CD4-positive, alpha-beta T cell treated with Interleukin-1 beta for 1 hour (primary cell): ENCODE data around the gene NSA2.
A peak's percentile ranks its signal among the peaks of the same experiment; 100 is the strongest.
"Not testable (repeated sequence)": the region's sequence is repeated elsewhere in the genome, so short reads cannot be mapped to it uniquely, and the experiment has no call there.

Experiments
- DNase-seq, 2 donors: peaks; one replicate each; pipeline ENCODE4 v3.0.0-alpha.2; 2020 to 2022

NSA2 gene

DNA sequence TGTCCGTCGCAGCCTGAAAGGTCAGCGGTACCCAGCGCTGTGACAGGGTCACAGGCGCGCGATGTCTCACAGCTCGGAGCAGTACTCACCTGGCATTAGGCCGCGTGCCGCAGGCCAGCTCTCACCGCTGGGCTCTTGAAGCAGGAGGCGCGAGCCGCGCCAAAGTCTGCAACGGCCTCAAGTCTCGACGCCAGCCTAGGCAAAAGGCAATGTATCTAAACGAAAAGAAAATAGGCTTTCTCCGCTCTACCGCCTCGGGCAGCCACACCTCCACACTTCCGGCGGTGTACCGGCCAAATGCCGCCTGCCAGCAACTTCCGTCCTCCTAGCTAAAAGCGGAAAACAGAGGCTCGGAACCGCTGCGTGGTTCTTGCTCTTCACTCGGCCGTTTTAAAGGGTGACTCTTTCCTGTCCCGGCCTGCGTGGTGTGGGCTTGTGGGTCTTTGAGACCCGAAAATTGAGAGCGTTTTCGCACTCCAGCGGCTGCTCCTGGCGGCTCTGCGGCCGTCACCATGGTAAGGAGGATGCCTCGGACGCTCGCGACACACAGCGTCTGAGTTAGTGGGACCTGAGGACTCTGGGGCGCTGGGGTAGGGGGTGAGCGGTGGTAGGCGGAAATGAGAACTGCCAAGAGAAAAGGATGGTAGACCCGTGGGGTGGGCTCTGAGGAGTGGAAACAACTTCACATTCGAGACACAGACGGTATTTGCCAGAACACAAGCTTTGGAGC, at the start of gene NSA2, which contains the start of gene GFM2:
Gene NSA2 (plus strand): TSS at position 401 of the 730 bp plus-strand sequence. CDS start 112 bp downstream, at position 513.
Gene GFM2 (minus strand): TSS at position 269 of the 730 bp plus-strand sequence. CDS start 3,375 bp downstream, outside the sequence.
- DNase-seq = peak; percentile 90 to 94

DNA sequence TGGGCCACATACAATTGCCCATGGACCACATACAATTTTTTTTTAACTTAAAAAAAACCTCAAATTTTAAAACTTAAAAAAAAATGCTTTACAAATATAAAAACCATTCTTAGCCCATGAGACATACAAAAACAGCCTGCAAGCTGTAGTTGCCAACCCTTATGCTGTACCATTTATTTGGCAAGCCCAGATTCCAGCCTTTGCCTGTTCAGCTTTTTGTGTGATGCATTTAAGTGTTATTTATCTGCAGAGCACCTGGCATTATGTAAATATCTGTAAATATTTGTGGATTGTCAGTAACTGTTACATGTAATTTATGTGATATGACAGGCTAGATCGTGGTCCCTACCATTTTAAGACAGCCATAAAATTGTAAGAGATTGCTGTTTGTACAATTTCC, 49.5 kb upstream of the NSA2 start:
- no peak for DNase-seq

DNA sequence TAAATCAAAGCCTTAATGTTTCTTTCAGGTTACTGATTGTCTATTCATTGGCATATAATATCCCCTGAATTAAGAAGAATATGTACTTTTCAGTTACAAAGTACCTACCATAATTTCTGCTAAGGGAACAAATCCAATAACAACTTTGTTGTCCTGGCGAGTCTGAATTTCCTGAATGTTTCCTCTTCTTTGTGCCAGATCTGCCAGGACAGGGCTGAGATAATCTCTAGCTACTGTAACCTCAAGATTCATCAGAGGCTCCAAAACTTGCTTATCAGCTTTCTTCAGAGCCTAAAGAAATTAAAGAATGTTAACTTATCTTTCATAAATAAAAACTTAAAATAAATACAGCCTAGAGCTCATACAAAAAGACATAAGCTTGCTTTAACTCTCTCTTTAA, 44.8 kb upstream of the NSA2 start:
- no peak for DNase-seq

DNA sequence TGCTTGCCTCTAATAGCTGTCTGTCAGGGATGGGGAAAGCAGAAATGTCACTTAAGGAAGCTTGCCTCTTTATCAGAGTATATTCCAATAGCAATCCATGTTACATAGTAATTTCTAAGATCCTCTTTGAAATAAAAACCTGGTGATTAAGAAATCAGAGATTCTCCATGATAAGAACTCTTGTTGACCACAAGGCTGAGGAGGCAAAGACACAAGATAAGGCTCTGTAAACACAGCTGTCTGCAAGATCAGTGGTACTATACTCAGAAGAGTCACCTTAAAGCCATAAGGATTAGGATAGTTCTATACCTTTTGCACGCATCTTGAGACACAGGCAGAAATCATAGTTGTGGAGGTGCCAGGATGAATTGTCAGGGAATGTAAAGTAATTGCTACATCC, 41.7 kb upstream of the NSA2 start:
- no peak for DNase-seq

DNA sequence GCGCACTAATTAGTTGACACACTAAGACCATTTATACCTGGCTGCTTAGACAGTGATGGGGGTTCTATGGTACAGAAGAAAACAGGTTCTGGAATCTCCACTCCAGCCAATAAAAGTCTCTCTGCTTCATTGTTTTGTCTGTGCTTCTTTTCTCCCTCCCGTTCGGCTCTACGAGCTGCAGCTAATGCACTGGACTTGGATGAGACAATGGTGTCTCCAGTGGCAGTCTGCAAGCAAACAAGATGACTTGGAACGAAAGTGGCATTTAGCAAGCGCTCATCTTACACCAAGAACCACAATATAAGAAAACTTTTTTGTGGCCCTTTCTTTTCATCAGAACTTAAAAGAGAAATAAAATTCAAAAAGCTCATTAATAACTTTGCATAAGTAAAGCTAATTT, 30.3 kb upstream of the NSA2 start:
- no peak for DNase-seq

DNA sequence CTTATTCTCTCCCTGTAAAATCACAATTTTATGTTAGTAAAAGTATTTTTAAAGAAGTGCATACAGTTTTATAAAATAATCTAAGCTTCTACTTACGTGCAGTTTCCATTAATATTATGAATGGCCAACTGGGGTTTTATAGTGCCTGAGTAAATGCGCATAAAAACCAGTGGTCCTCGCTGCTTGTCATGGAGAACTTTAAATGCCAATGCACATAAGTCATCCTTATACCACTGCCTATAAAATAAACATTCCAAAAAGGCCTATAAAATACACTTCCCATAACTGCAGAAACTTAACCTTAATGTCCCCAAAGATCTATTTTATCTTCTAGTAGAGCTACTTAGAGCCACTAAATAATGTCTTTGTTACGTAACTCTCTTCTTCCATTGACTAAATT, 28.6 kb upstream of the NSA2 start:
- DNase-seq = no peak

DNA sequence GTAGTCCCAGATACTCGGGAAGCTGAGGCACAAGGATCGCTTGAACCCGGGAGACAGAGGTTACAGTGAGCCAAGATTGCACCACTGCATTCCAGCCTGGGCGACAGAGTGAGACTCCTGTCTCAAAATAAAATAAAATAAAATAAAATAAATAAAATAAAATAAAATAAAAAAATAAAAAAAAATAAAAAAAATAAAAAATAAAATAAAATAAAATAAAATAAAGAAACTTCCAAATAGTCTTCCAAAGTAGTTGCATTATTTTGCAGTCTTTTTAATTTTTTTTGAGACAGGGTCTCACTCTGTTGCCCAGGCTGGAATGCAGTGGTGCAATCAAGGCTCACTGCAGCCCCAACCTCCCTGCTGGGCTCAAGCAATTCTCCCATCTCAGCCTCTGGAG, 18.3 kb upstream of the NSA2 start:
- not testable (repeated sequence) for DNase-seq

DNA sequence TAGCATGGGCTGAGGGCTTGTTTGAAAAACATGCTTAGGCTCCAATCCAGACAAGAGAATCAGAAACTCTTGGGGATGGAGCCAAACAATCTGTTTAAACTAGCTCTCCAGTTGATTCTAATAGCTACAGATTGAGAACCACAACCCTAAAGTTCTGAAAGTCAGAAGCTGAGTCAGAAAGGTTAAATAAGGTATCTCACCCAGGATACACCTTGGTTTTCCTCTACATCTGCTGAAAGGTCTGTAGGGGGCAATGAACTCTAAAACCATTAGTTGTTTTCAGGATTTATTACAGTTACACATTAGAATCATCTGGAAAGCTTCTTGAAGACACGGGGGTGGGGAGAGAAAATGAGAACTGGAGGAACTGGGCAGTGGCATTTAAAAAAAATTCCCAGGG, 5.8 kb upstream of the NSA2 start:
- DNase-seq = no peak

DNA sequence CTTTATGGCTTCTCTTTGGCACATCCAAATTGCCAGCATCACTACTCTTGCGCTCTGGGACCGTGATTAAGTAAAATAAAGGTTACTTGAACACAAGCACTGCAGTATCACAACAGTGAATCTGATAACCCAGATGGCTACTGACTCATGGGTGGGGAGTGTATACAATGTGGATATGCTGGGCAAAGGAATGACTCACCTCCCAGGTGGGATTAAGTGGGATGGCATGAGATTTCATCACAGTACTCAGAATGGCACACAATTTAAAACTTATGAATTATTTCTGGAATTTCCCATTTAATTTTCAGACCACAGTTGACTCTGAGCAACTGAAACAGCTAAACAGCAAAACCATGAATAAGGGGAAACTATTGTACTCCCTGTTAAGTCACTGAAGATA, 4.5 kb upstream of the NSA2 start:
- no peak for DNase-seq

DNA sequence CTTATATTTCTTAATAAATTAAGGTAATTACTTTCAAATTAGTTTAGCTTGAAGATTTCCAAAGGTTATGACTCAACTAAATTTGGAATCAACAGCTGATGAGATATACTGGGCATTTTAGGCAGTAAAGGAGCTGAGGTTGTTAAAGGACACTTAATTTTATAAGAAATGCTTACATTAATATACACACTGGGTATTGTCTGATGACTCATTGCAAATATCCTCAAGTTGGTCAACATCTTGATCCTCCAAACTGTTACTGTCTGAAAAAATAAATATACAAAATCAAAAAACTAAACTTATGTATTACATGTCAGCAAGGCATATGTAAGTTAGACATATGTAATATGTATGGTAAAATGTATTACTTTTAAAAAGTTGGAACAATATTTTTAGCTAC, 3.5 kb upstream of the NSA2 start:
- DNase-seq = no peak

DNA sequence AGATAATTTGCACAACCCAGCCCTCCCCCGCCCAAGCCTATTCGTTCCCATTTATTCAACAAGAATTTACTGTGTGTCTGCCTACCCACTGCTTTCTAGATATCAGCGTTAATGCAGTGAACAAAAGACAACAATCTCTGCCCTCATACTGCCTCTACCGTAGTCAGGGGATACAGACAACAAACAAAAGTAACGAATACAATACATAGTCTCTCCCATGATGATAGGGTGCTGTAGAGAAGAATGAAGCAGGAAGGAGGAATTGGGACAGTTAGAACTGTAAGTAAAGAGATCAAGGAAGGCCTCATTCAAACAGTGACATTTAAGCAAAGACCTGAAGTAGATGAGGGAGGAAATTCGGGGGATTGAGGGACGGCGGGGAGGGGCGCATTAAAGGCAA, 1.8 kb upstream of the NSA2 start:
- no peak for DNase-seq

DNA sequence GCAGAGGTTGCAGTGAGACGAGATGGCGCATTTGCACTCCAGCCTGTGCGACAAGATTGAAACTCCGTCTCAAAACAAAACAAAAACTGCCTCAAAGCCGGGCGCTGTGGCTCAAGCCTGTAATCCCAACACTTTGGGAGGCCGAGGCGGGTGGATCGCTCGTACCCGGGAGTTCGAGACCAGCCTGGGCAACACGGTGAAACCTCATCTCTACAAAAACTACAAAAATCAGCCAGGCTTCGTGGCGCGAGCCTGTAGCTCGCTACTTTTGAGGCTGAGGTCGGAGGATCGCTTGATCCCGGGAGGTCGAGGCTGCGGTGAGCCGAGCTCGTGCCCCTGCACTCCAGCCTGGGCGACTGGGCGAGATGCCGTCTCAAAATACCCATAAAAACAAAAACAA, 1.1 kb upstream of the NSA2 start:
- DNase-seq = no peak

DNA sequence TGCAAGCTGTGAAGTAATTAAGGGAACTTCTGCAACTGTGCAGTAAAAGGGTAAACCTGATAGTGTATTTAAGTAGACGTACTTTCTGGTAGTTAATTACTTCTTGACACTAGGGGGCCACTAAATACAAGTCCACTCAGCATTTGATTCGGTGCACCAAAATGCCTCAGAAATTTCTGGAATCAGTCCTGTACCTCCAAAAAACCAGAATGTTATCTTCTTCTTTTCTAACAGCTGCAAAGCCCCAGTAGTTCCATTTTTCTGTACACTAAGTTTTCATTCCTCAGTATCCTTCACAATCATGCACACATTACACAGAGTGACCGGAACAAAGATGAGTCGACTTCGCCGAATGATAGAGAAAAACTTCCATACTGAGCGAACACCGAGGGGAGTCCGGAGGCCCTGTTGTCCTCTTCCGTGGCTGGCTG, 616 bp upstream of the NSA2 start:
- DNase-seq = peak in 1 of 2 donors; percentile 45

DNA sequence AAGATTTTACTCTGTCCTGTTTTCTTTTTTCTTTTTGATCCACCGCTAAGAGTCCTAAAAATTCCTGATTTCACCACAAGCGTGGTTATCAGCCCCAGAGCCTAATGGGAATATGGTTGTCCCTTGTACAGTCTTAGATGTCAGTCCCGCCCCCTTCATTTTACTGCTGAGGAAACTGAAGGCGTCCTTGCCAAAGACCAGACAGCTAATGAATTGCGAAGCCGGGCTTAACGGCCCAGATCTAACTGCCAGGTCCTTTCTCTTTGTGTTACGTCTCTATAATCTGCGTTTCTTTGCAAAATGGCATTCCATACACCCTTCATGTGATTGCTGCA, 497 bp downstream of the NSA2 start:
- no peak for DNase-seq

DNA sequence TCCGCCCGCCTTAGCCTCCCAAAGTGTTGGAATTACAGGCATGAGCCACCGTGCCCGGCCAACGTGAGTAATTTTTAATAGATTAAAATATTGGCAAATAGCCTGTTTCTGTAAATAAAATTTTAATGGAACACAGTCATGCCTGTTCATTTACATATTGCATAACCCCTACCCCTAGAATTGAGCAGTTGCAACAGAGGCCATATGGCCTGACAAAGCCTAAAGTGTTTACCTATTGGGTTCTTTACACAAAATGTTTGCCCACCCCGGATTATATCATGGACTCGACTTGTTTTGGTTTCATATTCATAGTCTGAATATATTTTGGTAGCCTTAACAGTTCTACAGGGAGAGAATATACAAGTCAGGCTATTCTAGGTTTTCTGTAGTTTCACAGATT, 5.3 kb downstream of the NSA2 start:
- no peak for DNase-seq

DNA sequence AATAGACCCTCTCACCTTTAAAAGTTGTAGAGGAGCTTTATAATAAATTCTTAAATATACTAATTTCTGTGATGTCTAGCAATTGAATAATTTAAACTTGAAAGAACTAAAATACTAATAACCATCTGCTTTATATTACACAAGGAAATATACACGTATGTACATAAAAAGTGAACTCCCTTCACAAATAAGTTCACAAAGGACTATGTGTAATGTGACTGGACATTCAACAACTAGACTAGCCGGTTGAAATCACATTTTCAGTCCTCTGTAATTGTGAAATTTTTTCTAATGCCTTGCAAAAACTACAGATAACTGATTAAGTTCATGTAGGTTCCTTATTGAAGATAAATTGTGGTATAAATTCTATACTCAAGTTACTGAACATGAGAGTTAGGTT, 11.6 kb downstream of the NSA2 start:
- no peak for DNase-seq

DNA sequence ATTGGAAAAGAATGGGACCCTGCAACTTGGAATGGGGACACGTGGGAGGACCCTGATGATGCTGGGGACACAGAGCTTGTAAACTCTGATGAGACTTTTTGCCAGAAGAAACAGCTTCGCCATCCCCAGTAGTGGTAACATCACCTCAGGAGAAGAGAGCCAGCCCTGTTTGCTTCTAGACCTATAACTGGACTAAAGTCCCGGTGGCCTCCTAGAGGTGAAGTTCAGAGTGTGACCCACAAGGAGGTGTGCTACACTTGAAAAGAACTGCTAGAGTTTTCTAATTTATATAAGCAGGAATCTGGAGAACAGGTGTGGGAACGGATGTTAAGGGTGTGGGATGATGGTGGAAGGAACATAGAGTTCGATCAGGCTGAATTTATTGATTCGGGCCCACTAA, 19.8 kb downstream of the NSA2 start:
- no peak for DNase-seq

DNA sequence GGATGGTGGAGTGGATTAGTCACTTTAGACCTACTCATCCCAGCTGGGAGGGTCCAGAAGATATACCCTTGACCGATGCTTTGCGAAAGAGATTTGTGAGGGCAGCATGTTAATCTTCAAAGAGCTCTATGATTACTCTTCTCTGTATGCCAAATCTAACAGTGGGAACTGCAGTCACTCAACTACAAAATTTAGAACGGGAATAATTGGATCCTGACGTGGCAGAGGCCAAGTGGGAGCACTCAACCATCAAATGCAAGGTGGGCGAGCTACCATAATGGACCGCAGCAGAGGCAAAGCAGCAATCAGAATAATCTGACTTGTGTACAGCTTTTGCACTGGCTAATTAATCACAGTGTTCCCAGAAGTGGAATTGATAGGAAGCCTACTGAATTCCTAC, 20.4 kb downstream of the NSA2 start:
- no peak for DNase-seq

DNA sequence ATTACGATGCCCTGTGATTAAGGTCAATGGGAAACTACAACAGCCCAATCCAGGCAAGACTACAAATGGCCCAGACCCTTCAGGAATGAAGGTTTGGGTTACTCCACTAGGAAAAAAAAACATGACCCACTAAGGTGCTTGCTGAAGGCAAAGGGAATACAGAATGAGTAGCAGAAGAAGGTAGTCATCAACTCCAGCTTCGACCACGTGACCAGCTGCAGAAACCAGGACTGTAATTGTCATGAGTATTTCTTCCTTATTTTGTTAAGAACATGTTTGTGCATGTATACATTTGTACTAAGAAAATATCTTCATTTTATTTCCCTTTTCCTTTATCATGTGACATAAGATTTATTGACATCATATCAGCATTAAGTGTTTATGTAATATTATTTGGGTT, 24.6 kb downstream of the NSA2 start:
- DNase-seq = not testable (repeated sequence)

DNA sequence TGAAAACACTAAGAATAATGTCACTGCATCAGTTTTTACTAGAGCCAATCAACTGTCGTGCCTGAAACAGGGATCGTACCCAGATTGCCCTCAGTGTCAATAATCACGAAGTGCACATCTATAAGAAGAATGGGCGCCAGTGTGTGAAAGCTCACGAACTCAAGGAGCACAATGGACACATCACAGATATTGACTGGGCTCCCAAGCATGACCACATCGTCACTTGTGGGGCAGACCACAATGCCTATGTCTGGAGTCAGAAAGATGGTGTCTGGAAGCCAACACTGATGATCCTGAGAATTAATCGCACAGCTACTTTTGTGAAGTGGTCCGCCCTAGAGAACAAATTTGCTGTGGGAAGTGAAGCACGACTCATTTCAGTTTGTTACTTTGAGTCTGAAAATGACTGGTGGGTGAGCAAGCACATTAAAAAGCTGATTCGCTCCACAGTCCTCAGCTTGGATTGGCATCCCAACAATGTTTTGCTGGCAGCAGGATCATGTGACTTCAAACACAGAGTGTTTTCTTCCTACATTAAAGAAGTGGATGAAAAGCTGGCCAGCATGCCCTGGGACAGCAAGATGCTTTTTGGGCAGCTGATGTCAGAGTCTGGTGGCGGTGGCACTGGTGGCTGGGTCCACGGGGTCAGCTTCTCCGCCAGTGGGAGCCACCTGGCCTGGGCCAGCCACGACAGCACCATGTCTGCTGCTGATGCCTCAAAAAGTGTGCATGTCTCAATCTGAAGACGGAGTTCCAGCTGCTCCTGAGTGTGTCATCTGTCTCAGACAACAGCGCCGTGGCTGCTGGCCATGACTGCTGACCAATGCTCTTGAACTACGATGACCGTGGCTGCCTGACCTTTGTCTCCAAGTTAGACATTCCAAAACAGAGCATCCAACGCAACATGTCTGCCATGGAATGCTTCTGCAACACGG, 32.2 kb downstream of the NSA2 start:
- no peak for DNase-seq

DNA sequence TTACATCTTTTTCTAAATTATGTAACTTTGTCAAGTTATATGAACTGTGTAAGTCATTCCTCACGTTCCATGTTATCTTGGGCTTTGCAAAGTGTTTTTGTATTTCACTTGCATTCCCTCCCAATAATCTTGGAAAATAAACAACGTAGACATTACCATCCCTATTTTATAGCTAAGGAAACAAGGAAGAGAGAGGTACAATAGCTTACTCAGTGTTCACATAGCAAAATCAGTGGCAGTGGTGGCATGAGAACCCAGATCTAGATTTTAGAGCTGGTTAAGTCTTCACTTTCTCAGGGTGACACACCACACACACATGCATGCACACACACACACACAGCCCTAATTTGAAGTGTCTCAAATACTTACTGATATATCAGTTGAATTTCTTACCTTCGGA, 34.1 kb downstream of the NSA2 start:
- no peak for DNase-seq

DNA sequence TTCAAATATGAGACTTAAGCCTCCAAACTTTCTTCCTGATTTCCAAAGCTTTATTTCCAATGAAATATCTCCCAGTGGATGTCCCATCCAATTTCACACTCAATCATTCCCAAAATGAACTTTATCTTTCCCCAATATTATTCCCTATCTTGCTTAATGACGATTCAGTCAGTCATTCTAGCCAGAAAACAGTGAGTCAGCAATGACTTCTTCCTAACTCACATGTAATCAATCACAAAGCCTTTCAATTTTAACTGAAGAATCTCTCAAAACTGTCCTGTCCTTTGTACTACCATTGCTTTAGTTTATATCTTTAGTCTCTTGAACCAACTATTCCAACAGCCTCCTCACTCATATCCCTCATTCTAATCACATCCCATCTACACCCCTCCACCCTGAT, 34.9 kb downstream of the NSA2 start:
- DNase-seq = no peak

DNA sequence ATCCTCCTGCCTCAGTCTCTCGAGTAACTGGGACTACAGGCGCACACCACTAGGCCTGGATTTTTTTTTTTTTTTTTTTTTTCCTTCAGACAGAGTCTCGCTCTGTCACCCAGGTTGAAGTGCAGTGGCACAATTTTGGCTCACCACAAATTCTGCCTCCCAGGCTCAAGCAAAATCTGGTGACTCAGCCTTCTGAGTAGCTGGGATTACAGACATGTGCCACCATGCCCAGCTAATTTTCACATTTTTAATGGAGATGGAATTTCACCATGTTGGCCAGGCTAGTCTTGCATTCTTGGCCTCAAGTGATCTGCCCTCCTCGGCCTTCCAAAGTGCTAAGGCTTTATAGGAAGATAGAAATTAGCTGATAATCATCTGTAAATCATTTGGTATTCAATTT, 43.9 kb downstream of the NSA2 start:
- DNase-seq = no peak

DNA sequence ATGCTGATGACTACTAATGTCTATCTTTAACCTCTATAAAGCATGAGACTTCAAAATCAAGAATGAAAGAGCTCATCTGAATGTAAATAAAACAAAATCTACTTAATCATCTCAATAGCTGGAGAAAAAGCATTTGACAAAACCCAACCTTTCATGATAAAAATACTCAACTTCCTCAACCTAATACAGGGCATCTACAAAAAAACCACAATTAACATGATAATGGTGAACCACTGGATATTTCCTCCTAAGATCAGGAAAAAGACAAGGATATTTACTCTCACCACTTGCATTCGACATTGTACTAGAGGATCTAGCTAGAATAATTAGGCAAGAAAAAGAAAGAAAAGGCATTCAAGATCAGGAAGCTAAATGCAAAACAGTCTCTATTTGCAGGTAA, 49.8 kb downstream of the NSA2 start:
- no peak for DNase-seq
